NCI-H1105 (cell line): ENCODE data around the gene EPPIN.

Experiments used
- DNase-seq: peaks from one replicate; lab custom pipeline; 2025; lab: John Stamatoyannopoulos, UW

EPPIN gene

DNA sequence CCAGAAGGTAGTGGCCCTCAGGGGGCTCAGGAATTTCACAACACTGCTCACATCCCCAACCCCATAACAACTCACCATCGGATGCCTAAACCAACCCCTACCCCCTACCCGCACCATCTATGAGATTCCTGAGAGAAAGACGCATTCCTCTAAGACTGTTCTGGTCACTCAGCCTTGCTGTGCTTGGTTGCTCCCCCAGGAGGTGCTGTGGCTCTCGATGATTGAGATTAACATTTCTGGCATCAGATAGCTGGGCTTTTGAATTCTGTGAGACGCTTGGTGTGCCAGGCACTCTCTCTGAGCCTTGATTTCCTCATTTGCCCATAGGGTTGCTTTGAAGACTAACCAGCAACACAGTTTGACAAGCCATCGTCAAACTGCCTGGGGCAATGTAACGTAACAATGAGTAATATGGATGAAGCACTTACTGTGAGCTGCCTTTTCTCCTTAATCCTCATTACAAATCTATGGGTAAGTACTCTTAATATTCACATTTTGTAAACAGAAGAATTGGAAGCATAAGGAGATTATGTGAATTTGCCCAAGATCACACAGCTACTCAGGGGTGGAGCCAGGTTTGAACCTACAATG is 8.9 kb downstream of the EPPIN start:
- no peak for DNase-seq

DNA sequence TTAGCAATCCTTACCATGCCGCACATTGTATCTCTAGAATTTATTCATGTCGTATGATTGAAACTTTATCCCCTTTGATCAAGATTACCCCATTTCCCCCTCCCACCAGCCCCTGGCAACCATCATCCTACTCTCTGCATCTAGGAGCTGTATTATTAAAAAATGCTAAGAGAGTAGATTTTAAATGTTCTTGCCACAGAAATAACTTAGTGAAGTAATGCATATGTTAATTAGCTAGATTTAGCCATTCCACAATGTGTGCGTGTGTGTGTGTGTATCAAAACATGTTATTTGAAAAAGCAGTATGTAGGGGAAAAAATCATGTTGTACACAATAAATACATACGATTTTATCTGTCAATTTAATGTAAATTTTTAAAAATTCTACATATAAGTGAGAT is 19.9 kb downstream of the EPPIN start:
- no peak for DNase-seq

DNA sequence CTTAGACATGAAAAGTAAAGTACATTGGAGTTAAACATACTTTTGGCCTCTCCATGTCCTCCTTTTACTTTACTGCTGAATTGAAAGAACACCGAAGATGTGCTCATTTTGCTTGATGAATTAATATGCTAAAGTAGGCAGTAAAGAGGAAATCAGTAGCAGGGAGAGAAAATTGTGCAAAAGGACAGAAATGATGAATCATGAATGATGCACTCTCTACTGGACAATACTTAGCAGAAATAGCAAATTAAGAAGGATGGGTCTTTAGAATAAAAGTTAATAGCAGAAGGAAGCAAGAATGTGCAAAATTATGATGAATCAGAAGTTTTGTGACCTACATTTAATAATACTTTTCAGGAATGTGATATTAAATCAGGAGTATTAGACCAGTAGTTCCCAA is 23.4 kb downstream of the EPPIN start:
- DNase-seq, result no peak

DNA sequence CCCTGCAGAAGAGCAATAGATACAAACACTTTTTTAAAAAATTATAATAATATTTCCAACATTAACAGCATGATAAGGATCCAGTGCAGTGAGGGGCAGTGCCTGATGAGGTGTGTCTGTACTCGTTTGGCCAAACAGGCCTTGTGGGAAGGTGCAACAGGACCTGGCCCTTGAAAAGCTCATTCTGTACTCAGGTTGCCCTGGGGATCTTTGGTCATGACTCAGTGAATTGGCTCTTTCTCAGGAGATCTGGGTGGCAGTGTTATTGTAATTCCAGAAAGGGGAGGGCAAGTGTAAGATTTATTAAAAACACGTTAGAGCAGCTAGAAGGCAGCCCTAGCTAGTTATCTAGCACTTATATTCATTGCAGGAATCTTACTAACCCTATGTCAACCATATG is 28.9 kb downstream of the EPPIN start:
- no peak for DNase-seq

DNA sequence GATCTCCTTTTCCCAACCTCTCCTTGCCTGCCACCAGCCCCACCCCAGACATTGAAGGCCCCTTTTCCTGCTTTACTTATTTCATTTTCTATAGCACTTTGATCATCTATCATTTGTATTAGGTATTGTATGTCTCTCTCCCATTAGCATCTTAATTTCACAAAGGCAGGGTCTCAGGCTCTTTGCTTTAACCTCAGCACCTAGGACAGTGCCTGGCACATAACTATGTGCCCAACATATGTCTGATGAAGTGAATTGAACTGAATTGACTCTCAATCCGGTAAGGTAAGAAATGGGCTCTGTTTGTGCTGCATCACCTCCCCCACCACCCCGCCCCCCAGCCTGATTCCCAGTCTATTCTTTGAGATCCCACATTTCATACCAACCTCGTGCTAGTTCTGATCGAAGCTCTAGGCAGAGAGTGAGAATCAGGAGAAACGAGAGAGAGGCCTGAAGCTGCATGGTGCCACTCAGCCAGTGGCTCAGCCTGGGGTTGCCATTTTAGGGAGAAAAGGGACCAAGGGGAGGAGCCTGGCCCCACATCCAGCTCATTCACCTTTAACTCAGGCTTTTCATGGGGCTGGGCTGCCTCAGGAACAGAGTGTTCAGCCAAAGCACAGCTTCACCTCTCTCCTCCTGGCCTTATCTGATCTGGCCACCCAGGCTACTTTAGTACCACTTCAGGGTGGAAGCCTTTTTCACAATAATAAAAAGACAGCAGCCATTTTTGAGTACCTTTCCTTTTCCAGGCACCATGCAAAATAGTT is 31.9 kb downstream of the EPPIN start, which contains the start of gene SPINT3:
SPINT3 (minus strand) TSS at position 476 of the 767 bp plus-strand sequence; CDS start at position 462, 14 bp downstream.
- DNase-seq, result no peak

DNA sequence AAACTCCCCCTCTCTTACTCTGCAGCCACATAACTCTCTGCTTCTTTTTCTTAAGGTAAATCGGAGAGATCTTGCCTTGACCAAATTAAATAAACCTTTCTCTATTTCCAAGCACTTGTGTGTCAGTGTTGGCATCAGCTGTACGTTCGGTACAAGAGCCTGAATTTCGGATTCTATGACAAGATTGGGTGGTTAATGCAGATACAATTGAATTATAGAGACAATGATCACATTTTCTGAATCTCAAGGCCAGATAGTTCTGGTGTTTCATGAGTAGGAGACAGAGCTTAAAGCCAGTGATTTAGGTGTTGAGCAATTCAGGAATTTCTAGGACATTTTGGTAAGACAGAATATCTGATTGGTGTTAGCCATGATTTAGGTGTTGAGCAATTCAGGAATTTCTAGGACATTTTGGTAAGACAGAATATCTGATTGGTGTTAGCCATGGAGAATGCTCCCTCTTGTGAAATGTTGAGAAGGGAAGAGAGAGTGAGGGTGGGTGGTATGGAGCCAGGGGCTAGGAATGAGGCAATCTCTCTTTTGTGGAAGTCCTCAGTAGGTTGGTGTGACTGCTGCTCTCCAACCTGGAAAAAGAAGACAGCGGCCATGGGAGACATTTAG is 36.8 kb downstream of the EPPIN start:
- DNase-seq, result no peak

DNA sequence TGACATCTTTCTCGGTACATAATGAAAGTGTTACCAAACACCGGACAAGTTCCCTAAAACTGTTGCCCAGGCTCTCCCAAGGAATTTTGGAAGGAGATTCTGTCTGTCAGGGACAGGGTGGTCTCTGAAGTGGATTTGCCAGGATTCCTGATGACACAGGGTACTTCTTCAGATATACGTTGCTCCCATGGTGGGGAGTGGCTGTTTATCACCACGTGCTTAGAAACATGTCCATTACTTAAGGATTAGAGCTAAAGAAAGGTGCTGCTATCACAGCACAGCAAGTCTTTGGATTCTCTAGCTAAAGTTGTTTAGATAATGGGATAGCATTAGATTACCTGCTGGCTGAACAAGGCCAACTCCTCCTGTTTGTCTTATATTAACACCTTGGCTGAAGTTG is 38.1 kb downstream of the EPPIN start:
- DNase-seq, result no peak

DNA sequence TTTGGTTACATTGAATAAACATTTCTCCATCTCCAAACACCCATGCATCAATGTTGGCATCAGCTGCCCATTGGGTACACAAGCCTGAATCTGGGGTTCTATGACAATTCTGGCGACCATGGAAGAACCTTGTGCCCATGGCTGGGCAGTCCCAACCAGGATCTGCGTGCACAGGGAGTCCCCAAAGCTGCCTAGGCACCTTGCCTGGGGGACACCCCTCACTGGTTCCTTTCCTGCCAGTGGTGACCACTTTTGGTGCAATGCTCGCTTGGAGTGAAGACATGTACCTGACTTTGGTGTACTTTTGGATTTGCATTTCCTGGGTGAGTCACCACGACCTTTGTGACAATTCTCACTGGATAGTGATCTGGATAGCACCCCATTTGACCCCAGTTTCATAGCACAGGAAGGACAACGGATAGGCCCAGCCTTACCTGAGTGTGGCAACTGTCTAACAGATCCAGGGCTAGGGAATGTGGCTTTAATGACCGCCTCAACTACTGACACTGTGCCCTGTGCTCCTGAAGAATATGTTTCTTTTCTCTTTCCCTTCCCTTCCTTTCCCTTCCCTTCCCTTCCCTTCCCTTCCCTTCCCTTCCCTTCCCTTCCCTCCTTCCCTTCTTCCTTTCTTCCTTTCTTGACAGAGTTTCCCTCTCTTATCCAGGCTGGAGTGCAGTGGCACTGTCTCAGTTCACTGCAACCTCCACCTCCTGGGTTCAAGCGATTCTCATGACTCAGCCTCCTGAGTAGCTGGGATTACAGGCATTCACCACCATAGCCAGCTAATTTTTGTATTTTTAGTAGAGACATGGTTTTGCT is 38.9 kb downstream of the EPPIN start:
- DNase-seq, result no peak

DNA sequence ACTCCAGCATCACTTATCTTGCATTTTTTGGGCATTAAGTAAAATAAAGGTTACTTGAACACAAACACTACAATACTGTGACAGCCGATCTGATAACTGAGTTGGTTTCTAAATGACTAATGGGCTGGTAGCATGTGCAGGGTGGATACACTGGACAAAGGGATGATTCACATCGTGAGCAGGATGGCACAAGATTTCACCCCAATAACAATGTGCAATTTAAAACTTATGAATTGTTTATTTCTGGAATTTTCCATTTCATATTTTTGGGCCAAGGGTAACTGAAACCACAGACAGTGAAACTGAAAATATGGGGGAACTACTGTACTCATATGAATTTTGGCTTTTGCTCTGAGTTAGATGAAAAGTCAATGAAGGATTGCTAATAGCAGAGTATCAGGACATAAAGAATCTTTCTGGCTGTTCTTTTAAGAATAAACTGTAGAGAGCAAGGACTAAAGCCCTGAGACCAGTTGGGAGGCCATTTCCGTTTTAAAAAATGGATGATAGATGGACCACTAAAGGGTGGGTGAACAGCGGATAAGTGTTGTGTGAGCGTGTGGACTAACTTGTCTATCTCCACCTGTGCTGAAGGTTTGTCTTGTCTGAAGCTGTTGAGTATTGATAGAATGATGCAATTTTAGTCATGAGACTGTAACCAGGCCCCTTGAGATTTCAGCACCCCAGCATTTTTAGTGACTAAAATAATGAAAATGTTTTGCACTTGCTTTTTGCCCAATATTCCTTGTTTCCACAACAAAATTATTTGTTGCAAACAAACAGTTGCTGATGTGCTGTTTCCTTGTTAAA is 40.0 kb downstream of the EPPIN start:
- DNase-seq, result no peak

DNA sequence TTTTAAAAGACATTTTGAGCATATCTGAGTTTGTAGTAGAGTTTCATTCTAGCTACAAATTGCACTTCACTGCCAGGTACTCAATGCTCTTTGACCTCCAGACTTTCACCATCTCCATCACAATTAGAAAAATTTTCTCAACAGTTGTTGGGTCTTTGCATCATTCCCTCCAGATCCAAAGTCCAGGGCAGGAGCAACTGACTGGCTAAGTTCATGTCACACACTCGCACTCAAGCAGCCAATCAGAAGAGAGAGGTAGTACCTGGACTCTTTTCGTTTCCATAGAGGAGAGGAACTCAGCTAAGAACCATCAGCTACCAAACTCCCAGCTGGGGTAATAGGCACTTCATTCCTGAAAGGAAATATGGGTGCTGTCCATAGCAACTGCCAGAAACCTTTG is 40.8 kb downstream of the EPPIN start:
- no peak for DNase-seq

DNA sequence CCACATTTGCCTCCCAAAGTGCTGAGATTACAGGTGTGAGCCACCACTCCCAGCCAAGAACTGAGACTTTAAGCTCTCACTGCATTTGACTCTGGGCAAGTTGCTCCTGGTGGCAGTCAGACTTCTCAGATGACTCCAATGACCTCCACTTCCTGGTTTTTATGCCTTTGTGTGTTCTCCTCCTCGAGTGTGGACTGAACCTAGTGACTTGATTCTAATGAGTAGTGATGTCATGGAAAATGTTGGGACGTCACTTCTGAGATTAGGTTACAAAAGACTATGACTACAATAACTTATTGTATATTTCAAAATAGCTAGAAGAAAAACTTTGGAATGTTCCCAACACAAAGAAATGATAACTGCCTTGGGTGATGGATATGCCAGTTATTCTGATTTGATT is 43.8 kb downstream of the EPPIN start:
- no peak for DNase-seq

DNA sequence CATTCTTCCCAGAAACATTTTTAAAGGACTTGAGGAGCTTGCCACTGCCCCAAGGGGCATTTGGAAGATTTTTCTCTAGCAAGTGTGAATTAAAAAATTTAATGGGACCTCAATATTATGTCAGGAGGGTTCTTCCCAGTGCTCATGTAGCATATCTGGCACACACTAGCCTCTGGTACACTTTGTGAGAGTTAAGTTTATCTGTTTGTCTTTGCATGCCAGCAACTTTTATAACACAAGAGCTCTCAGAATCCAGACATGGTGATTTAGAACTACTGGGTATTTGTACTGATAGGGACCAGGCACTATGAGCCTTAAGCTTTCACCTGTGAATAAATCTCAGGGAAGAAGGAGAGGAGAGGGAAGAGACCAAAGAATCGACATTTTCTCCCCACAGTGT is 44.6 kb downstream of the EPPIN start:
- no peak for DNase-seq

DNA sequence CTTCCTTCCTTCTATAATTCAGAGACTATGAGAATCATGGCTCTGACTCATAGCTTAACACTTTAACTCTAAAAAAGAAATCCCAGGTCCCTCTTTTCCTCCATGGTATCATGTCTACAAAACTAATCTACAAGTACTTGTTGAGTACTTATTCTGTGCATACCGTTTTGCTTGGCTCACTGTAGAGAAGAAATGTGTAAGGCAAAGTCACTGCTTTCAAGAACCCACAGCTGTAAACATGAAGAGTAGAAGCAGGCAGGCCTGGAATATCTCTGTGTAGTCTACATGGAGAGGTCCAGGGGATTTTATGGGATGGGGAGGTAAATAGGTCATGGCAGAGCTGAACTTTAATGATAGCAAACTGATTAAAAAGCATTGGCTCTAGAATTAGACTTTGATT is 45.6 kb downstream of the EPPIN start:
- no peak for DNase-seq

DNA sequence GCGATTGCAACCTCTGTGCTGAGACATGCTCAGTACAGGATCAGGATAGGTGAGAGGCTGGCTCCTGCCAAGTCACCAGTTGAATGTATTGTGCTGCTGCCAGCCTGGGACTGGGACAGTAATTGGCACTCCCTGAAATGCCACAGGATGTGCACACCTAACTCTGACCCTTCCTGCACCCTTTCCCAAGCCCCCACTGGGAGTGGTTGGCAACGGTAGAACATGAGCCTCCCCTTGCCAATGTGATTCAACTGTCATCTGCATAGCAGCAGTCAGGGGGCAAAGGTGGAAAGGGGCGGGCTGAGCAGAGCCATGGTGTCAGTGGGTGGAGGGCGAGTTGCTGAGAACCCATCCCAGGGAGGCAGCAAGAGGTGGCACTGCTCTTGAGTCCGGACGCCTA is 47.2 kb downstream of the EPPIN start:
- DNase-seq, result no peak

DNA sequence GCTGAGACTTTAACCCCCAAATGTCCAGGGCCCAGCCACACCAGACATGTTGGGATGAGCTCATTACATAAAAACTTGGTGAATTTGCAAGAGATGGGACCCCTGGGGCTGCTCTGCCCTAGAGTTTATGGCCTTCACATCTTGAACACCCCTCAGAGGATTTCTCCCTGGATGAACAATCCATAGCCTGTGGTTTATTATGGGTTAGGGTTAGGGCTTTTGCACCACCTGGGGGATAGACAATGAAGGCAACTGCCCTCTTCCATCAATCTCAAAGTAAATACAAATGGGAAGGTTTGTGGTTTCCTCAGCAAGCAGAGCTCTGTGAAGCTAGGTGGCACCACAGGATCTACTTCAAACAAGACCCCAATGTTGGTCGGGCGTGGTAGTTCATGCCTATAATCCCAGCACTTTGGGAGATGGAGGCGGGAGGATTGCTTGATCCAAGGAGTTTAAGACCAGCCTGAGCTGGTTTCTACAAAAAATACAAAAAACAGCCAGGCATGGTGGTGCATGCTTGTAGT is 49.2 kb downstream of the EPPIN start:
- DNase-seq, result no peak

DNA sequence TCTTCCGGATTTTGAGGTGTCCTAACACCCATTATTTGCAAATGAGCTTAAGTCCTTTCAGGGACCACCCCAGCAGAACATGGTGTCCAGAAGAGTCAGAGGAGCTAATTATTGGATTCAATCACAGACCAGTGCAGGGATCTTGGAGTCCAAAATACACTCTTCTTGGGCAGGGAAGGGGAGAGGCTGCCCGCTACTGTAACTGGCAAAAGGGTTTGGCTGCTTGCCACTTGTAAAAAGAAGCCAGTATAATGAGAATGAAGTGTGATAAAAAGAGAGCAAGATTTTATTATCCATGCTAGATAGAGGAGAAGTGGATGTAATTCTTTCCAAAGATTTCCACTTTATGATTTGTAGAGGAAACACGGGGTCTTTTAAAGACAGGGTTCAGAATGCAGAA is 51.0 kb downstream of the EPPIN start:
- no peak for DNase-seq

DNA sequence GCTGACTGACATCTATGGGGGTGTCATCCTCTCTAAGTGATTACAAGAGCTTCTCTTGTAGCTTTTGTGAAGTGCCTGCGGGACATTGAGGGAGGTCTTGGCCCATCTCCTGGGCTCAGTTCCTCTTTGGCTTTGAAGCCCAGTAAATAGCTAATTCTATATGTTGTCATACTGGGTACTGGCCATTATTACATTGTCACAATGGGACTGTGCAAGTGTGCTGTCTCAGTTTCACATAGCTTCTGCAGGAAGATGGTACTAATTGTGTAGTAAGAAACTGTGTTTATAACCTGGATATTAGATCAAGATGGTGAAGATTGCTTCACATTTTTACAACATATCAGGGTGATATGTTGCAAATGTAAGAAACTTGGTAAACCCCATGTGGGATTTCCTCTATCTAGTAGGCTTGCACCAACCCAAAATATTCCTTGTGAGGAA is 51.7 kb downstream of the EPPIN start:
- DNase-seq, result no peak
